Upper lobe of left lung (tissue), 4 donors: ENCODE data around the gene GYPC.

Experiments used
- EP300 ChIP-seq, 4 donors: sonication (generic); formaldehyde crosslinking; IDR thresholded peaks; one replicate each; pipeline ENCODE4 v1.5.1; 2017; ENCODE audit warnings: antibody characterized with exemption in 4 of 4, control low read depth in 2 of 4
- POLR2A ChIP-seq, 4 donors: fragments of 450-650 bp; IDR thresholded peaks; one replicate each; pipeline ENCODE4 v1.5.1; 2016 to 2017; ENCODE audit warnings: antibody characterized with exemption in 4 of 4, mild to moderate bottlenecking in 2 of 4
- POLR2AphosphoS5 ChIP-seq, 2 donors: sonication (generic); formaldehyde crosslinking; IDR thresholded peaks; one replicate each; pipeline ENCODE4 v1.5.1; 2017; ENCODE audit warnings: antibody characterized with exemption in 2 of 2
- TF ChIP-seq, protein P1 (sequence below), 6 experiments: fragments of 450-650 bp in 4 of 6; fragments of 200-600 bp in 2 of 6; sonication (generic) in 2 of 6; IDR thresholded peaks; one replicate each; pipeline ENCODE4 v1.5.1; 2016 to 2019; ENCODE audit warnings: antibody characterized with exemption in 6 of 6

DNA sequence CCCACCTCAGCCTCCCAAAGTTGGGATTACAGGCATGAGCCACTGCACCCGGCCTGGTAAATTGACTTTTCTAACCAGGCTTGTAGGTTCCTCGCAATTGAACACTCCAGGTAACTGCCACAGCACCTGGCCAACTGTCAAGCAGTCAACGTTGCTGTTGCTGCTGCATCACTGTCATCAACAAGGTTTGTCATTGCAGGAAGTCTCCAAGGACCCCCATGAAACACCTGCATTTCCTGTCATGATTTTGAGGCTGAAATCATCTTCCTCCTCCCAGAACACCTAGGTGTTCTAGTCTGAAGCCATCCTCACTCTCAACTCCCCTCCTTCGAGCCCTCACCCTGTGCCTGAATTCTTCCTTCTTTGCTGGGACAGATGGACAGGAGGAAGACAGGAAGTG lies 29.7 kb downstream of the GYPC start:
- TF ChIP-seq, protein P1, sequence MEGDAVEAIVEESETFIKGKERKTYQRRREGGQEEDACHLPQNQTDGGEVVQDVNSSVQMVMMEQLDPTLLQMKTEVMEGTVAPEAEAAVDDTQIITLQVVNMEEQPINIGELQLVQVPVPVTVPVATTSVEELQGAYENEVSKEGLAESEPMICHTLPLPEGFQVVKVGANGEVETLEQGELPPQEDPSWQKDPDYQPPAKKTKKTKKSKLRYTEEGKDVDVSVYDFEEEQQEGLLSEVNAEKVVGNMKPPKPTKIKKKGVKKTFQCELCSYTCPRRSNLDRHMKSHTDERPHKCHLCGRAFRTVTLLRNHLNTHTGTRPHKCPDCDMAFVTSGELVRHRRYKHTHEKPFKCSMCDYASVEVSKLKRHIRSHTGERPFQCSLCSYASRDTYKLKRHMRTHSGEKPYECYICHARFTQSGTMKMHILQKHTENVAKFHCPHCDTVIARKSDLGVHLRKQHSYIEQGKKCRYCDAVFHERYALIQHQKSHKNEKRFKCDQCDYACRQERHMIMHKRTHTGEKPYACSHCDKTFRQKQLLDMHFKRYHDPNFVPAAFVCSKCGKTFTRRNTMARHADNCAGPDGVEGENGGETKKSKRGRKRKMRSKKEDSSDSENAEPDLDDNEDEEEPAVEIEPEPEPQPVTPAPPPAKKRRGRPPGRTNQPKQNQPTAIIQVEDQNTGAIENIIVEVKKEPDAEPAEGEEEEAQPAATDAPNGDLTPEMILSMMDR (IDR thresholded peaks at IDR 0.05) = no peak
- TF ChIP-seq POLR2AphosphoS5 (IDR thresholded peaks at IDR 0.05) = no peak
- no peak for TF ChIP-seq POLR2A (IDR thresholded peaks at IDR 0.05)
- no peak for TF ChIP-seq EP300 (IDR thresholded peaks at IDR 0.05)
